HG02571 (cell line): ENCODE data around the gene OSR1.
"Not testable (repeated sequence)": the region's sequence is repeated elsewhere in the genome, so short reads cannot be mapped to it uniquely, and the experiment has no call there.

Experiments
- ATAC-seq: cut with Tn5 transposase; IDR thresholded peaks from one replicate; pipeline ENCODE4 v1.9.1; 2021; ENCODE audit warnings: mild to moderate bottlenecking, moderate library complexity; ENCODE audit not compliant: unreplicated experiment

OSR1 gene

DNA sequence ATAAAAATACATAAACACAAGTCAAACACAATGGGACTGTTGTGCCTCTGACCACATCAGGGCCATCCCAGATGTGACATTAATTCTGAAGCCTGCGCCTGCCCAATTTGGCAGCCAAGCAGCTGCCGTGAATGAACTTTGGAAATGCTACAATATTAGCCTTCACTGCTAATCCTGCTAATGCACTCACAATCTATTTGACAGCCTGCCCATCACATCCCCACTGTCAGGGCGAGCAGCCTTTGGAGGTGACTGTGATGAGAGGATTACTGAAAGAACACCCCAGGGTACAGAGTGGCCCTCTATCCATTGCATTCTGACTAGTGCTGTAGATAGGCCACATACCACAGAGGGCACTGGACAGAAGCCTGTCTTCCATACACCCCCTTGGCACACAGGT lies 21.6 kb downstream of the OSR1 start:
- ATAC-seq: no peak

GRCh38 chr2:19332503-19332902 lies 25.9 kb downstream of the OSR1 start:
- ATAC-seq: no peak

DNA sequence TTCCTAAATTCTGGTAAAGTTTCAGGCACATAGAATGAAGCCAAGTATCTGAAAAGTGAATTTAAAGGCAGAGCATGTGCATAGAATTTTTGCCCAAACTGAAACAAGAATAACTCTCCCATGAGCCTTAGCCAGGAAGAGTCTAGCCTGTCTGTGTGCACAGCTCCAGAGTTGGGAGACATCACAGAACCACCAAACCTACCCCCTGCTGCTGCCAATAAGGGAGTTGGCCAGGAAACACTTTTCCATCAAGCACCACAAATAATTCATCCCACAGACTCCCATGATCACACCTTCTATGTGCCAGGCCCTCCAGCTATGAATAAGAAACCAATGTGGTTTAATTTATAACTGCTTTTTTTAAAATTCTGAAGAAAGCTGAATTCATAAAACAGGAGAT lies 27.0 kb downstream of the OSR1 start:
- ATAC-seq: no peak

DNA sequence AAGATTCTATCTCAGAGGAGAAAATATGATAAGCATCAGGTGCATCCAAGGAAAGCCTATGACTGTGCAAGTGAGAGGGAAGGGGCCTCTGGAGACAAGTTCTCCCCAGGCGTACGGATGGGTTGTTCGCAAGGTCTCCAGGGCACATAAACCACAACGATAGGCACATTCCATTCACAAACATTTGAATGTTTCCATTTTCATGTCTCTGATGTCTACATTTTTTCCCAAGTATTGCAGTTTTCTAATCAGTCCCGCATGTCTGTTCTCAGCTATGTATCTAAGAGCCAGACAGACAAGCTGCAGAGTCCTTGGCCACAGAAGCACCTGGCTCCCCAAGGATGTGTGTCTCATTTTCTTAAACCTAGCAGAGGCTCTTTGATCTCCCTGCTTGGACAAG lies 28.0 kb downstream of the OSR1 start:
- no peak for ATAC-seq

DNA sequence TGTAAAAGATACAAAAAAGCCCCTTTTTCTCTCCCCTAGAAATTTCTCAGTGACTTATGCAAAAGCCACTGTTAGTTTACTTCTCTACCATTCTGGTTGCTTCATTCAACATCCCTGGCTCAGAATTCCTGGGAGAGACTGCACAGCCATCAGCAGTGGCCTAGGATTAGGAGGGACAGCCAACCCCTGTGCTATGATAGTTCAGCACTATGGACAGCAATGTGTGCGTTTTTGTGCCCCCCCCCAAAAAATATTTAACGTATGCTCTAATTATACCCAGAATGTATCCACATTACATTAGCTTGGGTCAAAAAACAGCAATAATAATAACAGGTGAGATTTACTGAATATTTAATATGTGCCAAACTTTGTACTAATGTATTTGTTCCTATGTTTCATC lies 29.0 kb downstream of the OSR1 start:
- no peak for ATAC-seq

- ATAC-seq: no peak
Measured at GRCh38 chr2:19327496-19327895, 30.9 kb downstream of the OSR1 start.

DNA sequence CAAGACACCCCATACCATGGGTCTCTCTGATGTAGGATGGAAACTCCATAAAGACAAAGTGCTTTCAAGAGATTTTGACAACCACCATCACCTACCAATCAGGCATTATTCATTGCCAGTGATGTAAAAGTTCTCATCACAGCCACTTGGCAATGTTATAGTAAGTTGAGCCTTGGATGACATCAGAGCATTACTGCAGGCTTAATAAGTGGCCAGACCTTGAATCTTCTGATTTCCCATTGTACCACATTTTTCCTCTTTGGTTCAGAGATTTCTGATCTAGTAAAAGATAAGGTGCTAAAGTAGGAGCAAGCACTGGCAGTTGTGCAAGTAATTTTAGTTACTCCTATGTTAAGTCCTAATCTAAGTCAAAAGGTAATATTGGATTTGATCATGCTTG lies 36.5 kb downstream of the OSR1 start:
- ATAC-seq: no peak

GRCh38 chr2:19320813-19321212 lies 37.6 kb downstream of the OSR1 start:
- no peak for ATAC-seq

DNA sequence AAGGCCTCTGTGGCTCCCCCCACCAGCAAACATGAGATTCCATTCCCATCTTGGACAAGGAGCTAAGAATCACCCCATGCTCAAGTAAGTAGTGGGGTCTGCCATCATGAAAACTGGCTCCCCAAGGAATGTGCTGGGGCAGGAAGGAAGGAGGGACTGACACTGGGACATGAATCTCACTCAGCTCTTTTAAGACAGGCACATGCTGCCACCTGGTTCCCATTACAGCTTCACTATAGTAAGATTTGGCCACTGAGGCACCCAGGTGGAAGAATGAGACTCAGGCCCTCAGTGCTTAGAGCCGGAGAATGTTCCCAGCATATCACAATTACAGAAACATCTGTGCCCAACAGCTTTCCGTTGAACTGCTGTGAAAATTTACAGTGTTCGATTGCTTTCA lies 38.7 kb downstream of the OSR1 start:
- ATAC-seq: no peak

GRCh38 chr2:19319064-19319463 lies 39.4 kb downstream of the OSR1 start:
- ATAC-seq: no peak

GRCh38 chr2:19313553-19313952 lies 44.9 kb downstream of the OSR1 start:
- ATAC-seq: no peak

DNA sequence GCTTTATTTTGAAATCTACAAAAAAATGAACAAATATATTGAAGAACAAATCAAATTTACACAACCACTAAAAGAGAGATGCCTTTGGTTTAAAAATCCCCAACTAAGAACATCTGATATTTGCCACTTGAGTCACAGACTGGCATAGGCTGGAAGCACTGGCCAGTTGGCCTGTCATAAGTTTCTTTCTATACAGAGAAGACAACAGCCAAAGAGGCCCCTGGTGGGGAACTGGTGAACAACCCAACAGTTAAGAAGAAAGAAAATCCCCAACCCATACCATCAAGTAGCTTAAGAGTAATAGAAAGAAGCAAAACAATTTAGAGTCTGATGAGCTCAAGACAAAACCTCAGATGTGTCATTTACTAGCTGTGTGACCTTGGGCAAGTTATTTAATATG lies 45.5 kb downstream of the OSR1 start:
- ATAC-seq: no peak

DNA sequence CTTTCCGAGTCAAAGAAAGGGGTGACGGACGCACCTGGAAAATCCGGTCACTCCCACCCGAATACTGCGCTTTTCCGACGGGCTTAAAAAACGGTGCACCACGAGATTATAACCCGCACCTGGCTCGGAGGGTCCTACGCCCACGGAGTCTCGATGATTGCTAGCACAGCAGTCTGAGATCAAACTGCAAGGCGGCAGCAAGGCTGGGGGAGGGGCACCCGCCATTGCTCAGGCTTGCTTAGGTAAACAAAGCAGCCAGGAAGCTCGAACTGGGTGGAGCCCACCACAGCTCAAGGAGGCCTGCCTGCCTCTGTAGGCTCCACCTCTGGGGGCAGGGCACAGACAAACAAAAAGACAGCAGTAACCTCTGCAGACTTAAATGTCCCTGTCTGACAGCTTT lies 52.4 kb downstream of the OSR1 start:
- not testable (repeated sequence) for ATAC-seq

- ATAC-seq: not testable (repeated sequence)
Measured at GRCh38 chr2:19305400-19306055, 52.9 kb downstream of the OSR1 start.

GRCh38 chr2:19301706-19302105 lies 56.7 kb downstream of the OSR1 start:
- no peak for ATAC-seq
